OCI-LY7 (cell line): ENCODE data around the gene CPLX4. TPM values are rescaled to one million over a fixed set of nuclear protein-coding genes. Genes with fewer than 3 reads are reported as not detected.

Experiments used
- BruUV-seq: library from RNA; stranded (reverse); fragments of 400-500 nt; replicated peaks from 2 replicates; lab custom pipeline; 2021; lab: Mats Ljungman, UMichigan
- CTCF ChIA-PET: fragments of 300-600 bp; sonication (Branson Sonifier 250); formaldehyde crosslinking; loops from one replicate; lab custom pipeline; 2022; ENCODE audit warnings: antibody characterized with exemption; ENCODE audit not compliant: unreplicated experiment; lab: Charles Lee
- POLR2A ChIA-PET: fragments of 300-600 bp; sonication (Branson Sonifier 250); formaldehyde crosslinking; loops from one replicate; lab custom pipeline; 2022; ENCODE audit warnings: antibody characterized with exemption; lab: Charles Lee
- DNase-seq: peaks from one replicate; pipeline ENCODE4 v3.0.0-alpha.2; 2015; ENCODE audit warnings: low spot score
- H2AFZ ChIP-seq: fragments of 200-600 bp; sonication (generic), shearing (Covaris generic); 2 replicates; pipeline ENCODE4 v1.6.1; 2014; ENCODE audit warnings: mild to moderate bottlenecking, antibody characterized with exemption, low read length, moderate library complexity
- H3K27ac ChIP-seq: fragments of 200-600 bp; sonication (generic); 2 replicates; pipeline ENCODE4 v1.5.1; 2014; ENCODE audit warnings: mixed run types, low read depth, mild to moderate bottlenecking, moderate library complexity, low read length, inconsistent platforms; ENCODE audit not compliant: poor library complexity, severe bottlenecking
- H3K36me3 ChIP-seq: fragments of 200-600 bp; sonication (generic); 2 replicates; pipeline ENCODE4 v1.6.1; 2014; ENCODE audit warnings: mild to moderate bottlenecking, antibody characterized with exemption, low read length, moderate library complexity, mixed read lengths; ENCODE audit not compliant: insufficient read depth
- H3K4me1 ChIP-seq: fragments of 200-600 bp; sonication (generic); 2 replicates; pipeline ENCODE4 v1.5.1; 2014; ENCODE audit warnings: mild to moderate bottlenecking, low read length; ENCODE audit not compliant: insufficient read depth, poor library complexity, severe bottlenecking
- H3K4me2 ChIP-seq: fragments of 200-600 bp; sonication (generic); 2 replicates; pipeline ENCODE4 v1.6.1; 2014; ENCODE audit warnings: mild to moderate bottlenecking, low read length
- H3K4me3 ChIP-seq: fragments of 200-600 bp; sonication (generic); 2 replicates; pipeline ENCODE4 v1.5.1; 2014; ENCODE audit warnings: mild to moderate bottlenecking, low read depth, low read length; ENCODE audit not compliant: poor library complexity, severe bottlenecking
- H3K79me2 ChIP-seq: fragments of 200-600 bp; sonication (generic); 2 replicates; pipeline ENCODE4 v1.6.1; 2016; ENCODE audit warnings: low read depth, mild to moderate bottlenecking, low read length, moderate library complexity, mixed read lengths; ENCODE audit not compliant: insufficient read depth
- H3K9me2 ChIP-seq: fragments of 200-600 bp; sonication (generic); 2 replicates; pipeline ENCODE4 v1.6.1; 2016; ENCODE audit warnings: mild to moderate bottlenecking, low read length, mixed read lengths; ENCODE audit not compliant: insufficient read depth
- H3K9me3 ChIP-seq: fragments of 200-600 bp; sonication (generic); 2 replicates; pipeline ENCODE4 v1.6.1; 2014; ENCODE audit warnings: mild to moderate bottlenecking, mixed run types, low read length, mixed read lengths
- H4K20me1 ChIP-seq: fragments of 200-600 bp; sonication (generic); 2 replicates; pipeline ENCODE4 v1.6.1; 2014; ENCODE audit warnings: mild to moderate bottlenecking, antibody characterized with exemption, low read length, moderate library complexity, mixed read lengths; ENCODE audit not compliant: insufficient read depth
- EZH2phosphoT487 ChIP-seq: fragments of 200-600 bp; sonication (generic); IDR thresholded peaks from 2 replicates; pipeline ENCODE4 v1.6.1; 2018; ENCODE audit warnings: low read depth, borderline replicate concordance, mild to moderate bottlenecking, mixed run types, antibody characterized with exemption, low read length, moderate library complexity, mixed read lengths
- intact Hi-C: fragments of 100-400 bp; cut with micrococcal nuclease; formaldehyde crosslinking; loops from one replicate; pipeline ENCODE4 v1.10.0; 2022; ENCODE audit not compliant: unreplicated experiment
- total RNA-seq, 2 experiments: library from RNA; depleted of rRNA in 1 of 2; stranded (reverse); fragments of >200 nt in 1 of 2; shearing (Covaris generic) in 1 of 2; gene quantifications; 2 replicates each; pipeline ENCODE4 v1.2.3, GENCODE V29; 2014 to 2022
- TF ChIP-seq, protein P1 (sequence below): fragments of 200-600 bp; sonication (generic); conservative IDR thresholded peaks from 2 replicates; pipeline ENCODE4 v1.5.1; 2014; ENCODE audit warnings: mild to moderate bottlenecking, antibody characterized with exemption, low read length, moderate library complexity, mixed read lengths

The CPLX4 gene
- total RNA-seq, 2 experiments from 2014 or later, result not detected

DNA sequence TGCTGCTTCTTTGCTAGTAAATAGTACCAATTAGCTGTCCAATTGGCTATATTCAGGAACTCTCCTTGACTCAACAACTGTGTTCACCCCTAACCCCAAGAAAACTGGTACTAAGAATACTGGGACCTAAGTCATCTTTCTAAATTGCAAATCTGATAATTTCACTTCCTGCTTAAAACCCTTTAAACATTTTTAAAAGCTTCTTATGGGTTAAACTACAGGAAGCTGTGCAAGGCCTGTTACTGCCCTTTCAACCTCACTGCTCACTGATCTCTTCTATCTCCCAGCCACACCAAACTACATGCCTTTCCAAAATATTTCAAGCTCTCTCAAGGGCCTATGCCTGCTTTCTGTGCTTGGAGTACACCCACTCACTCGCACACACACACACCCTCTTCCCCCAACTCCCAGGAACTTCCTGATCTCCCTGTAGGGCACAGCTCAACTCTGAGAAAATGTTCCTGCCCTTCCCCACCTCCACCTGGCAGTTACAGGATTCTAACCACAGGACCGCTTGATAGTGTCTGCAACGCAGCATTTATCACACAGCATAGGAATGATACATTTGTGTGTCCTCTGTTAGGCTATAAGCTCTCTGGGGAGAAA lies 33.9 kb upstream of the CPLX4 start:
- ChIA-PET CTCF (no interaction called here), POLR2A (interaction anchor here (1.0 kb wide), 1 partner anchor 12 kb away, joined by 4 read pairs; no protein-coding TSS in a partner anchor)
- no peak overlapping the region for H3K4me2 ChIP-seq
- peaks cover 15% of the 10 kb centered on the region; the same call in 1 of the 2 replicates for H3K79me2 ChIP-seq
- H4K20me1 ChIP-seq, result peaks cover 13% of the 10 kb centered on the region; the same call in 1 of the 2 replicates
- H3K9me2 ChIP-seq, result no peaks in the 10 kb centered on the region
- intact Hi-C loops, result loop anchor here (10.0 kb wide), 1 partner anchor 208 kb away; no protein-coding TSS in a partner anchor
- peaks cover 77% of the 10 kb centered on the region for H3K36me3 ChIP-seq
- TF ChIP-seq EZH2phosphoT487, result no peak
- TF ChIP-seq, protein P1, sequence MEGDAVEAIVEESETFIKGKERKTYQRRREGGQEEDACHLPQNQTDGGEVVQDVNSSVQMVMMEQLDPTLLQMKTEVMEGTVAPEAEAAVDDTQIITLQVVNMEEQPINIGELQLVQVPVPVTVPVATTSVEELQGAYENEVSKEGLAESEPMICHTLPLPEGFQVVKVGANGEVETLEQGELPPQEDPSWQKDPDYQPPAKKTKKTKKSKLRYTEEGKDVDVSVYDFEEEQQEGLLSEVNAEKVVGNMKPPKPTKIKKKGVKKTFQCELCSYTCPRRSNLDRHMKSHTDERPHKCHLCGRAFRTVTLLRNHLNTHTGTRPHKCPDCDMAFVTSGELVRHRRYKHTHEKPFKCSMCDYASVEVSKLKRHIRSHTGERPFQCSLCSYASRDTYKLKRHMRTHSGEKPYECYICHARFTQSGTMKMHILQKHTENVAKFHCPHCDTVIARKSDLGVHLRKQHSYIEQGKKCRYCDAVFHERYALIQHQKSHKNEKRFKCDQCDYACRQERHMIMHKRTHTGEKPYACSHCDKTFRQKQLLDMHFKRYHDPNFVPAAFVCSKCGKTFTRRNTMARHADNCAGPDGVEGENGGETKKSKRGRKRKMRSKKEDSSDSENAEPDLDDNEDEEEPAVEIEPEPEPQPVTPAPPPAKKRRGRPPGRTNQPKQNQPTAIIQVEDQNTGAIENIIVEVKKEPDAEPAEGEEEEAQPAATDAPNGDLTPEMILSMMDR, result no peak
- H3K4me1 ChIP-seq, result peaks cover 11% of the 10 kb centered on the region
- H2AFZ ChIP-seq, result no peak overlapping the region
- BruUV-seq, result no TSS peak
- no peak for DNase-seq
- no peak overlapping the region for H3K27ac ChIP-seq
- no peaks in the 10 kb centered on the region for H3K9me3 ChIP-seq
- H3K4me3 ChIP-seq, result no peak overlapping the region

DNA sequence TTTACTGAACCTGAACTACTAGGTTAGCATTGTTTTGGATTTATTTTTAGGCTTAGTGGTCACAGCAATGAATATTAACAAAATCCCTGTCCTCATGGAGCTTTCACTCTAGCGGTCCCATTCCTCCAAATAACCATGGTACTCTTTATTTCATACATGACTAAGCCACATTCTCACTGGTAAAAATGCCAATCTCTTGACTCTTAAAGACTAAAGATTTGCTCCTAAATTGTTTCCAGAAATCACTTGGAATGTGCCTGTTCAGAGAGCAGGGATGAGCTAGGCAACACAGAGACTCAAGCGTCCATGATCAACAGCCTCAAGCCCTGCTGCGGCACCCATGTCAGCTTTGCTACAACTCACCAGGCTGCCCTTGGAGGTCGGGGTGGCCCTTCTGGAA lies 27.1 kb upstream of the CPLX4 start:
- Histone ChIP-seq H3K4me1 (no peaks in the 10 kb centered on the region), H3K4me2 (no peak overlapping the region), H3K9me3 (peaks cover 4% of the 10 kb centered on the region; the same call in 1 of the 2 replicates), H2AFZ (no peak overlapping the region), H3K9me2 (no peaks in the 10 kb centered on the region), H3K36me3 (peaks cover 93% of the 10 kb centered on the region), H4K20me1 (no peaks in the 10 kb centered on the region), H3K79me2 (peaks cover 13% of the 10 kb centered on the region; the same call in 1 of the 2 replicates), H3K4me3 (no peak overlapping the region), H3K27ac (no peak overlapping the region)
- no peak for TF ChIP-seq EZH2phosphoT487
- TF ChIP-seq, protein P1, result no peak
- intact Hi-C loops, result no loop called here
- ChIA-PET CTCF (no interaction called here), POLR2A (no interaction called here)
- BruUV-seq, result no TSS peak
- DNase-seq, result no peak

DNA sequence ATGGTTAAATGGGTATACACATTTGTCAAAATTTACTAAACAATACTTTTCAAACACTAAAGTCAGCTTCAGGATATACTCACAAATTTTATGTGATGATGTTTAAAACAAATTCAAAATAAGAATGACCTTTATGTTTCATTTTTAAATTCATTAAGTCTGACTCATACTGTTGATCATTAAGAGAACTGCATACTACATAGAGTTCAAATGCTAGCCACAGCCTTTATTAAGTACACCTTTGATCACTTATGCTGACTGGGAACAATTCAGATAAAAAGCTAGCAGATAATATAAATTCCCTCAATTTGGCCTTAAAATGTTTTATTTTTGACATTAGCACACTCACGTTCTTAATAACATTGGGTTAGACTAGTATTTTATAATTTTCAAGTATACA lies 26.5 kb upstream of the CPLX4 start:
- TF ChIP-seq, protein P1, result no peak
- TF ChIP-seq EZH2phosphoT487, result no peak
- Histone ChIP-seq H3K79me2 (peaks cover 17% of the 10 kb centered on the region; the same call in 1 of the 2 replicates), H3K4me2 (no peak overlapping the region), H4K20me1 (no peaks in the 10 kb centered on the region), H3K4me3 (no peak overlapping the region), H3K4me1 (no peaks in the 10 kb centered on the region), H3K9me2 (no peaks in the 10 kb centered on the region), H3K27ac (no peak overlapping the region), H2AFZ (no peak overlapping the region), H3K36me3 (peaks cover 98% of the 10 kb centered on the region), H3K9me3 (peaks cover 6% of the 10 kb centered on the region; the same call in 1 of the 2 replicates)
- no TSS peak for BruUV-seq
- DNase-seq, result no peak
- ChIA-PET POLR2A (no interaction called here), CTCF (no interaction called here)
- intact Hi-C loops, result no loop called here
